ES-I3 (cell line): ENCODE data around the gene TMEM132D.
A peak's percentile ranks its signal among the peaks of the same experiment; 100 is the strongest.

ENCODE experiments used
- H3K36me3 ChIP-seq: 2 replicates; pipeline ENCODE4 v1.6.1; 2013; ENCODE audit warnings: mild to moderate bottlenecking, low read length, control low read depth, moderate library complexity; ENCODE audit not compliant: insufficient read depth
- H3K4me1 ChIP-seq: 2 replicates; pipeline ENCODE4 v1.6.1; 2013; ENCODE audit warnings: mild to moderate bottlenecking, control low read depth, low read length; ENCODE audit not compliant: insufficient read depth
- H3K9ac ChIP-seq: 2 replicates; pipeline ENCODE4 v1.6.1; 2013; ENCODE audit warnings: low read depth, mild to moderate bottlenecking, low read length, moderate library complexity
- H3K9me3 ChIP-seq: 2 replicates; pipeline ENCODE4 v1.6.1; 2013; ENCODE audit warnings: mild to moderate bottlenecking, low read length, moderate library complexity; ENCODE audit not compliant: control insufficient read depth, insufficient read depth

TMEM132D gene

DNA sequence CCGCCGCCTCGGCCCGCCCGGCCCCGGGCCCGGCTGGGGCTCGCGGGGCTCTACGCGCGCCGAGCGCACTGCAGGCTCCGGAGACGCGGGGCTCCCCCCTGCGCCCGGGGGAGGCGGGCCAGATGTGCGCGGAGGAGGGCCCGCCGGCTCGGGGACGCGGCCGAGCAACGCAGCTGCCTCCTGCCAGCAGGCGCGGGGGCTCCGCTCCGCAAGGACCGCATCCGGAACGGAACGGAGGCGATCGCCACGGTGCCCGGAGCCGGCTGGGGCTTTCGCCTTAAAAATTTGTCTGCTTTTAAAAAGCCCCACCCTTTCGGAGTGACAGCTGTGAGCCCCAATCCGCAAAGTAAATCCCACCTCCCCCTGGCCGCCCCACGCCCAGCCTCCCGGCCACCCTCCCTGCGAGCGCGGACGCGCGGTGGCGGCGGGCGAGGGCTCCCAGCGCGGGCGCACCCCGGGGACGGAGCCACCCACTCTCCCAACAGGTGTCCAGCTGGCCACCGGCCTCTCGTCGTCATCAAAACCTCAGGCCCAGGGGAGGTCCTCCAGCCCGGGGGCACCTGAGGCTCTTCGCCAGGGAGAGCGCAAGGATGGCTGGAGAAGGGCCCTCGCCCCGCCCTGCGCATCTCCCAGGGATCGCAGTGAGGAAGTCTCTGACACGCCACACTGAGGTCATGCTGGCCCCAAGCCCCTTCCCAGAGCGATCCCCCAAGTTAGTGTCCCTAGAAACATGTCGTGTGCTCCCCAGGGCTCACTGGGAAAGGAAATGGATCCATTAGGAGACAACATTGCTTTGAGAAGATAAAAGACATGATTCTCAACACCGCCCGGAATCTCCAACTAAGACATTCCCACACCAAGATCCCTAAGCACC lies at the start of gene TMEM132D:
TSS of gene TMEM132D (minus strand) at position 70 of the 874 bp plus-strand sequence.
- Histone ChIP-seq H3K4me1 (no peaks in the 10 kb centered on the region; the same call in 1 of the 2 replicates), H3K36me3 (no peaks in the 10 kb centered on the region), H3K9me3 (no peaks in the 10 kb centered on the region), H3K9ac (peak within 1 kb of the TSS; percentile 71)

- Histone ChIP-seq H3K4me1 (no peaks in the 10 kb centered on the region), H3K9me3 (no peaks in the 10 kb centered on the region; the same call in 1 of the 2 replicates), H3K9ac (no peak overlapping the region), H3K36me3 (no peaks in the 10 kb centered on the region)
Measured at GRCh38 chr12:129949651-129950050, 45.8 kb upstream of the TMEM132D start.

DNA sequence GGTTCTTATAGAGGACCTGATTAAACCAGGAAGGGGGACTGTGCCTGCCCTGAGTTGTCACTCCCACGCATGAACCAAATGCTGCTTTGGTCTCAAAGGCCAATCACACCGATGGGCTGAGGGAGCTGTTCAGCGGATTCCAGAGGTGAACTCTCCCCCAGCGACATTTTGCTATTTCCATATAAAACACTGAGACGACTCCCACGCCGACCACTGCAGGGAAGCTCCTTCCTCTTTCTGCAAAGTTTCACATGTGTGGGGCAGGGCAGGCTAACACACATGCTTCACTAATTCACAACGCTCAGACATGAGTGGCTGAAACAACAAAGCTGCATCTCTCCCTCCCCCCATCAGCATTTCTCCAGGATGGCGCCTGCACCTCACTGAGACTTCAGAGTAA lies 37.8 kb upstream of the TMEM132D start:
- Histone ChIP-seq H3K9ac (no peak overlapping the region), H3K4me1 (no peaks in the 10 kb centered on the region), H3K36me3 (no peaks in the 10 kb centered on the region), H3K9me3 (no peaks in the 10 kb centered on the region)

DNA sequence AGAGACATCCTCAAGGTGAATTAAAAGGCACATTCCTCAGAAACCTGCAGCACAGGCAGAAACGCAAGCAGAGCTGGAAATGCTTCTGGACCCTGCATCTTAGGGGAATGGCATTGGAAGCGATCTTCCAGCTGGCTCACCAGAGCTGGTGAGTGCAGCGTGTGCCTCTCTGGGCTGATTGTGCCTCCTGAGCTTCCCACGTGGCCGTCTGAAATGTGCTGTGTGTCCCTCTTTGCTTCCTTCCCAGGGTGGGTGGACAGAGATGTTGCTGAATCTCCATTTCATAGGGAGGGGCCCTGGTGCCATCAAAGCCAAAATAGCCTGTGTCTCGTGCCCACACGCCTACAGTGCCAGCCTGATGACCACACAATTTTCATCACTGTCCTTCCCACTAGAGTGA lies 34.3 kb upstream of the TMEM132D start:
- no peaks in the 10 kb centered on the region for H3K36me3 ChIP-seq
- no peak overlapping the region for H3K9ac ChIP-seq
- no peaks in the 10 kb centered on the region for H3K4me1 ChIP-seq
- no peaks in the 10 kb centered on the region; the same call in 1 of the 2 replicates for H3K9me3 ChIP-seq

GRCh38 chr12:129937426-129937825 lies 33.6 kb upstream of the TMEM132D start:
- no peak overlapping the region for H3K9ac ChIP-seq
- no peaks in the 10 kb centered on the region for H3K4me1 ChIP-seq
- H3K36me3 ChIP-seq = no peaks in the 10 kb centered on the region
- H3K9me3 ChIP-seq = no peaks in the 10 kb centered on the region; the same call in 1 of the 2 replicates

DNA sequence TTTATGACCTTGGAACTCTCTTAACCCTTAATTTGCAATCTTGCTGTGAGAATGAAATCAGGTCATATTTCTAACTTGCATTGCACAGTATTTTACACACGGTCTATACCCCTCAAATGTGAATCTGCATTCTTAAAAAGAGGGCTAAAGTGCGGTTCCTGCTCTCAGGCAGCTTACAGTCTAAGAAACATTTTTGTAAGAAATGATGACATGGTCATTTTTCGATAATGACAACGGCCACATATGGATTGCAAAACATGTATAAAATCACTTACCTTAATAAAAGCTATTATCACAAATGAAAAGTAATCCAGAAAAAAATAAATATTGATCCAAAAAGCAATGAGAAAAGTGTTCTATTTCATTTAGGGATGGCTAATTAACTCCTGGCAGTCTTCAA lies 24.8 kb upstream of the TMEM132D start:
- H3K4me1 ChIP-seq = no peaks in the 10 kb centered on the region
- no peak overlapping the region for H3K9ac ChIP-seq
- no peaks in the 10 kb centered on the region for H3K36me3 ChIP-seq
- no peaks in the 10 kb centered on the region; the same call in 1 of the 2 replicates for H3K9me3 ChIP-seq

DNA sequence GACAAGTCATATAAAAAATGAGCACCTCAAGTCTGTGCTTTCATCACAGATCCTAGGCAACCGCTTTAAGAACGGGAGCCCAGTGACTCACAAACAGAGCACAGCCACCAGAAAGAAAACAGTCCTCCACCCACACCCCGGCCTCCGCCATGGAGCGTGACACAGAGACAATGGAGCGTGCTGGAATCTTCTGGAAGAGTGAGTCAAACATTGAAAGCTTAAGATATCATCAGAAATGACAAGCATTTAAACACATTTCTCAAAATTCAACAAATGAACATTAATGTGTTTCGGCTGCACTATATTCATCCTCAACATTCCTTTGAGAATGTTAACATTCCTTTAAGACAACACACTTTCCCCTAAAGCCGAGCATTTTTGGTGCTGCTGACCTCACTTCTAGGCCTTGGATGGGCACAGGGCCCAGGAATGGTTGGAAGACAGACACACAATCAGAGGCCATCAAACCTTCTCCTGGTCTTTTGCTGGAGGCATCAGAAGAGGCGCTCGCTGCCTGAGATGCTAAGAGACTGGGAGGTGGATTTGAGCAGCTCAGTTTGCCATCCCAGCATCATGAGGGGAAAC lies 23.6 kb upstream of the TMEM132D start:
- Histone ChIP-seq H3K9ac (no peak overlapping the region), H3K36me3 (no peaks in the 10 kb centered on the region), H3K4me1 (no peaks in the 10 kb centered on the region), H3K9me3 (no peaks in the 10 kb centered on the region)

DNA sequence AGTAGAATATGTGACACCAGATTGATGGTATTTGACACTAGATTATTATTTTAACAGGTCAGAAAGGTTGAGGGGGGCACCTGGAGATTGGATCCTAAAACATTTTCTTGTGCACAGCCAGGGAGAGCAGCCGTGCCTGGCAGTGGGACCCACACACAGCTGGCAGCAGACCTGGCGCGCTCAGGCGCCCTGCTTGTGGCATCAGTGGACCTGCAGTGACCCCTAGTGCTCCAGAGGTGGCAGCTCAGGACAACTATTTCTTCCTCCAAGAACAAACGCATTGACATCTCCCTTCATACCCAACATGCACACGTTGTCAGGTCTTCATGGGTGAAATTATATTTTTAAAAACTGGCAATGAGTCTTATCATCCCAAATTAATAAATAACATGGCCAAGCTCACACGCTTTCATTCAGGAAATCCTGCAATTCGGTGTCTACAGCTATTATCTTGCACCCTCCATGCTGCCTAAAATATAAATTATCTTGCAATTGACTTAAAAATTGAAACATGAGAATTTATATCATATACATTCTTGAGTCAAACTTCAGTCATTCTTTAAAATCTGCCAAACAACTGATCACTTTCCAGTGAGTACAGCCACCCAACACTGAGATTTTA lies 7.7 kb upstream of the TMEM132D start:
- no peak overlapping the region for H3K9ac ChIP-seq
- H3K4me1 ChIP-seq = no peaks in the 10 kb centered on the region
- H3K36me3 ChIP-seq = no peaks in the 10 kb centered on the region
- no peaks in the 10 kb centered on the region for H3K9me3 ChIP-seq

DNA sequence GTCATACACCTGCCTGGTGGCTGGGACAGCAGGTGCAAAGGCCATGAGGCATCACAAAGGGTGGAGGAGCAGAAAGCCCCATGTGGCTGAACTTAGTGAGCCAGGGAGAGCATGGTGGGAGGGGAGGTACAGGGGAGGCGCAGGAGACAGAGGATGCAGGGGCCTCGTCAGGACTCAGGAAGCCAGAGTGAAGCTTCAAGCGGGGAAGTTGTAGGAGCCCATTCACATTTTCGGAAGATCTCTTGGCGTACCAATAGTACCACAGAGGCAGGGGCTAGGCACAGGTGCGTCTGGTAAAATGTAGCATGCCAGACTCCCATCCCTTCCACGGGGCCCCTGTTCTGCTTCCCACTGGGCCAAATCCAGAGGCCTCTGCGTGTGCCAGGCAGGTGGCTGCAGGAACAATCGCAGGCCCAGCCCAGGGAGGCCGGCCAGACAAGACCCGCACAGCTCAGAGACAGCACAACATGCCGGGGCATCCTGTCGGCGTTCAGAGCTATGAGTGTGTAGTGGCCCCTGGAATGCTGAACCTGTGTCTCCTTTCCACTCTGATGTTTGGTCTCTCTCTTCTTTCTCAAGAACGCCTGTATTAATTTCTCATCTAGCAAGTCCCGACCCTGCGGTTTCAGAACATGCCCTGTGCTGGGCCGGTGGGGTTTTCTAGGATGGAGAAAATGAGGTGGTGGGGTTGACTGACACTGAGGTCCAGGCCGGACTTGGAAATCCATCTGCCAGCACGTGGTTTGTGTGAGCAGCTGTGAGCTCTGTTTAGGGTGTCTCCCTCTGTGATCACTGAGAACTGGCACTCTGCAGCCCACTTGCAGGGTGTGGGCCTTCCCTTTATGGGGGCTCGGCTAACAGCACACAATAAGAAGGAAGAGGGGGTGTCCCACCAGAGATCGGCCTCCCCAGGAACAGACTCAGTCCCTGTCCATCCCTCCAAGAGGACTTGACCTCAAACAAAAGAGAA lies 5.5 kb upstream of the TMEM132D start:
- H3K4me1 ChIP-seq = no peaks in the 10 kb centered on the region
- H3K36me3 ChIP-seq = no peaks in the 10 kb centered on the region
- H3K9me3 ChIP-seq = no peaks in the 10 kb centered on the region
- H3K9ac ChIP-seq = no peak overlapping the region

DNA sequence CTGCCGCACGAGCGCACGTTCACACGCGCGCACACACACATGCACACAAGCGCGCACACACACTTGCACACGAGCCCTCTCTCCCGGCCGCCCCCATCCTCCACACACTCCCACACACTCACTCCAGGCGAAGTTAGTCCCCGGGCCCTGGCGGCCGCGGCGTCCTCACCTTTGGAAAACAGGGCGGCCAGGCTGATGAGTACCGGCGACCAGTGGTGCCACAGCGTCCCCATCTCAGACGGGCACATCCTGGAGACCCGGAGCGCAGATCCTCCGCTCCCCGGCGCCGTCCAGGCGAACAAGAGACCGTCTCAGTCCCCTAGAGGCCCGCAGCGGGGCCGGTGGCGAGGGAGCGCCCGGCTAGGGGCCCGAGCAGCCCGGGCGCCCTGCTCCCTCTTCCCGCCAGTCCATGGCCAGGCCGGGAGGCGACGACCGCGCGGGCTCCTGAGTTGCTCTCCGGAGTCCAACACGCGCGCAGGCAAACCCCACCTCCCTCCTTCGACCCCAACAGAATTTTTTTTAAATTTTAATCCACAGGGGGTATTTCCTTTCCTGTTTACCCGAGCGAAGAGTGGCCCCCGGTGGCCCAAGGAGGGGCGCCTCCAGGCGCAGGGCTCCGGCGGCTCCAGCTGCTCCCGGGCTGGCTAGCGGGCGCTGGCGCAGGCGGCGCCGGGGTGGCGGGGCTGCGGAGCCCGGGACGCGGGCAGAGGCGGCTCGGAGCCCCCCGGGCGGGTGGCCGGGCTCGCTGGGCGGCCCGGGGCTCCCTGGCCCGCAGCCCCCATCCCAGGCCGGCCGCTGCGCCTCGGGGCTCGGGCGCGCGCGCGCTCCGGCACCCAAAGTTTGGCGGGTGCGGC lies 506 bp downstream of the TMEM132D start:
- Histone ChIP-seq H3K9me3 (no peaks in the 10 kb centered on the region), H3K9ac (peak overlapping the region; percentile 71)

DNA sequence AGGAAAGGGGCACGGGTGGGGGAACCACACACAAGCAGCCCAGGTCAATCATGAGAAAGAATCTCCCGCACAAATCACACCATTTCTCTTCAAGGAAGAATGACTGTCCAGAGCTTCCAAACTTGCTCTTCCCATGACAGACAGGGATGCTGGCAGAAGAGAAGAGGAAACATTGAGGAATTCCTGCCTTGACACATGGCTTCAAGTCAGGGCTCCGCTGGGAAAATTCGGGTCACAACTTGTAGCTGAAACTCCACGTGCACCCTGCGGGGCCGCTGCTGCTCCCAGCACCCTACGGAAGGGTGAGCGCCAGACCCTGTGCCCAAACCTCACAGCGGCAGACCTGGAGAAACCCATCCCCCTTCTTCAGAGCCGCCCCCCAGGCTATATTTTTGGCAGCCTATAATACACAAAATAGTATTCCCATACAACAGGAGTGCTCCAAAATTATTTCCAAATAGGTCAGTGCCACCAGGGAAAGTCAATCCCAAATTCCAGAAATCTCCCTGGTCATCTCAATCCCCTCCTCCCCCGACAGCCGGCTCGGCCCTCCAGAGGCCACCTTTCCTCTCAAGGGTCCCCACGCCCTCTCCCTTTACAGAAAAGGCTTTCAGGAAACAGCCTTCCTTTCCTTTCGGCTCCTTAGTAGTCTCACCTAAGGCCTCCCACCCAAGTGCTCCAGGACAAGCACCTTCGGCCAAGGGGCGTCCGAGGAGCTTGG lies 1.3 kb downstream of the TMEM132D start:
- Histone ChIP-seq H3K9me3 (no peaks in the 10 kb centered on the region), H3K36me3 (no peaks in the 10 kb centered on the region), H3K9ac (peak overlapping the region; percentile 71), H3K4me1 (no peaks in the 10 kb centered on the region; the same call in 1 of the 2 replicates)

More for the DNA sequence above, 506 bp downstream of the TMEM132D start:
- Histone ChIP-seq H3K36me3 (no peaks in the 10 kb centered on the region), H3K4me1 (no peaks in the 10 kb centered on the region; the same call in 1 of the 2 replicates)

GRCh38 chr12:129901254-129901653 lies 2.6 kb downstream of the TMEM132D start:
- H3K9ac ChIP-seq = no peak overlapping the region
- no peaks in the 10 kb centered on the region for H3K36me3 ChIP-seq
- H3K4me1 ChIP-seq = peaks cover 4% of the 10 kb centered on the region; the same call in 1 of the 2 replicates
- H3K9me3 ChIP-seq = no peaks in the 10 kb centered on the region
